HG03378 (cell line): ENCODE results near the gene MCRIP1.

Source experiments
- ATAC-seq: cut with Tn5 transposase; IDR thresholded peaks from one replicate; pipeline ENCODE4 v1.9.1; 2021; ENCODE audit warnings: mild to moderate bottlenecking, moderate library complexity; ENCODE audit not compliant: unreplicated experiment

Gene MCRIP1

DNA sequence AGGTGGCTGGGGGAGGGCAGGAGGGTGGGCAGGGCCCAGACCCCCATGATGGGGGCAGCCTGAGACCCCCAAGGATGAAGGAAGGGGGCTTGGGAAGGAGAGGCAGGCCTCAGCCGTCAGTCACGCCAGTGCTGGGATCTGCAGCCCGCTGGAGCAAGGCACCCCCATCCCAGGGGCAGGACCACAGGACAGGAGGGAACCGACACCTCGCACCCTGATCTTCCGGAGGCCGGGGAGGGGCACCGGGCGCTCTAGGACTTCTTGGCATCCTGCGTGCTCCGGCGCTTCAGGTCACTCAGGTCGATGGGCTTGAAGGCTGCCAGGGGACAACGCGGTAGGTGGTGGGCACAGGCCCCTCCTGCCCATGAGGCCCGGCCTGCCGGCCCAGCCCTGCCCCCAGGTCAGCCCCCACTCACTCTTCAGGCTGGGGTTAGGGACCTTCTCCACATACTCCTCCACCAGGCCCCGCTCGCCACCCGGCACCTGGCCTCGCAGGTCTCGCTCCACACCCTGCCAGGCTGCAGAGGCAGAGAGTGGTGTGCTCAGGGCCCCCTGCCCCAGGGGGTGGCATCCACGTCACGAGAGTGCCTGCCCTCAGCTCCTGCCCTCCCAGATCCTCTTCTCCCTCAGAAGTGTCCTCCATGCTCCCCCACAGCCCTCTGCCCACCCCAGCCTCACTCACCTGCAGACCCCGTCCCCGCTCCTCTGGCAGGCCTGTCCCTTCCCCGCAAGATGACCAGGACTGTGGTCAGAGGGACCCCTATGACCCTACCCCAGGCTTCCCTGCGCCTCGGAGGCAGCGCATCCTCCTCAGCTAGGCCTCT lies 9.9 kb downstream of the MCRIP1 start:
- ATAC-seq = no peak

DNA sequence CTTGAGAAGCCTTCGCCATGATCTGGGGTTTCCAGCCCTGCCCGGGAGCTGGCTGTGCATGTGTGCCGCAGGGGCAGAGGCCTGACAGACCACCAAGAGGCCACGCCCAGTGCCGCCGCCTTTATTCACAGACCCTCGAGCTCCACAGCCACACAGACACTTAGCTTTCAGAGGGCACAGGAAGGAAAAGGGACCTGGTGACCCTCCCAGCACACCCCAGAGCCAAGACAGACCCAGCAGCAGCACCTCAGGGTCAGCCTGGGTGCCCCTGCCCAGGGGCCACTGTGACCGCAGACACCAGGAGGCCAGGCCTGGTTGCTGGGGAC lies 10.8 kb downstream of the MCRIP1 start:
- no peak for ATAC-seq

DNA sequence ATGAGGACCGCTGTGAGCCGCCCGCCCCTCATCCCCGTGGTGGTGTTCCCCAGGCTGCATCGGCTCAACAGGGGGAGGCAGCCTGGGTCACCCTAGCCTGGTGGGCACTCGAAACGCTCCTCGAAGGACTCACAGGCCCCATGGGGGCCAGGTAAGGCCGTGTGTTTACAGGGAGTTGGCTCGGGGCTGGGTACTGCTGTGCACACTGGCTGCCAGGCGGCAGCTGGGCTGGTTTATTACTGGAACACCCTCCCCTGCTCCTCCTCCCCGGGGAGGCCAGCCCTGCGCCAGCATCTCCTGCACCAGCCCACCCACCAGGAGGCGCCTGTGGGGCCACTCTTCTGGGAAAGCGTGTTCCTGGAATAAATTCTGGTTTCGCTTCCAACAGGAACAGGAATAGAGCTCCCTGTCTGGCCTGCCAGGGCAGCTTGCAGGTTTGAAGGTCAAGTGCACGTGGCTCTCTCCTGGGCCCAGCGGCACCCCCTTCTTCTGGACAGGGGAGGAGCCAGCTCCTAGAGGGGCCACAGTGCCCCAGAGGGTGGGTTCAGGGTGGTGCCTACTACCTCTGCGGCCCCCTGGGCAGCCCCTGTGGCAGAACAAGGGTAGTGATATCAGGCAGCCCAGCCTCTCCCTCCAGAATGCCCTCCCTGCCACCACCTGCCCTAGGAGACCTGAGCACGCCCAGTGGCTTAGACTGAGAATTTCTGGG lies 11.3 kb downstream of the MCRIP1 start:
- ATAC-seq = no peak

DNA sequence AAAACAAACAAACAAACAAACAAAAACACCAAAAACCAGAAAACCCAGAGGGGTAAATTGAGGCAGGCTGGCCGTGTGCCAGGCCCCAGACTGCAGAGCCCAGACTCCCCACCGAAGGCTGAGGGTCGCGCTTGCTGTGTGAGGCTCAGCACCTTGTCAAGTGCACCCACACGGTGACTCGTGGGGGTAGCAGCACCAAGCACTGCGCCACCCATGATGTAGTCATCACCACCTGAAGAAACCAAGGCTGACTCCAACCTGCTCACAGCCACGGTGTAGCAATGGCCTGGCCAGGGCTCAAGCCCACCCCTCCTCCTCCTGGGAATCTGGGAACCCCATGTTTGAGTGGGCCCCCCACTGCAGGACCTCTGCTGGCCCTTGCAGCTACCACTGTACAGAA lies 11.9 kb downstream of the MCRIP1 start:
- no peak for ATAC-seq

DNA sequence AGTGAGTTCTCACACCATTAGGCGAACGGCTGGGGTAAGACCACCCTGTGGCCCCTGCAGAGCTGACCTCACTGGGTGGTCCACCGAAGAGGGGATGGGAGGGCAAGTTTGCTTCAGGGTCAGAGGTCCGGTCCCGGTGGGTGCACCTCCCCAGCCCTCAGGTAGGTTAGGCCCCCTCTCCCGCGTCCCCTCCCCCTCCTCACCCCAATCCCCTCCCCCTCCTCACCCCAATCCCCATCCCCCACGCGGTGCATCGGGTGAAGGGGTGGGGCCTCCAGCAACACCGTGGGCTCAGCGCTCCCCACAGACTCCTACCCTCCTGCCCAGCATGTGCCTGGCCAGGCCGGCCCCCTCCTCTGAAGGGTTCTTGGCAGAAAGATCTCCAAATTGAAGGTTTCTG lies 13.4 kb downstream of the MCRIP1 start:
- ATAC-seq = no peak

DNA sequence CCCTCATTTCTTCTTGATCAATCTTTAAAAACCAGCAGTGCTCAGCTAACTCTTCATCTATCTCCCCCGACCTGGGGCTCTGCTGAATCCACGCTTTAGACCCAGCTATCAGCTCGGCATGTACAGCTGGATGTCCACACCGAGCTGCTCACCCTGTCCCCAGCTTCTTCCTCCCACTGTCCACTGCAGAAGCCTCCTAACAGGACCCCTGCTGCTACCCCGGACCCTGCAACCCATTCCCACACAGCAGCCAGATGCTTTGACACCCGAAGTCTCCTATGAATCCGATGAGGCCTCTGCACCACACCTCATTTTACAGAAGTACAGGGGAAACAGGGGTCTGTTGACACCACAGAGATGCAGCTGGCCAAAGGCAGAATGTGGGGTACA lies 15.3 kb downstream of the MCRIP1 start:
- no peak for ATAC-seq

DNA sequence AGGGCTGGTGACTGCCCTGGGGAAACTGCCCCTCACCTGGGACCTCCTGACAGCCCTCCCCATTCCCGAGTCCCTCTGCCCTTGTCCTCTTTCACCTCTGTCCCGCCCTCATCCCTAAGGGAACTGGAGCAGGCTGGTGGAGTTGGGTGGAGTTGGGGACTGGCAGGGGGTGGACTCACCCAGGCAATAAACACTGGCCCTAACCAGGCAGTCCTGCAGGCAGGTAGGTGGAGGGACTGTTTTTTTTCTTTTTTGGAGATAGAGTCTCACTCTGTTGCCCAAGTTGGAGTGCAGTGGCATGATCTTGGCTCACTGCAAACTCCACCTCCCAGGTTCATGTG lies 17.5 kb downstream of the MCRIP1 start:
- ATAC-seq = no peak

DNA sequence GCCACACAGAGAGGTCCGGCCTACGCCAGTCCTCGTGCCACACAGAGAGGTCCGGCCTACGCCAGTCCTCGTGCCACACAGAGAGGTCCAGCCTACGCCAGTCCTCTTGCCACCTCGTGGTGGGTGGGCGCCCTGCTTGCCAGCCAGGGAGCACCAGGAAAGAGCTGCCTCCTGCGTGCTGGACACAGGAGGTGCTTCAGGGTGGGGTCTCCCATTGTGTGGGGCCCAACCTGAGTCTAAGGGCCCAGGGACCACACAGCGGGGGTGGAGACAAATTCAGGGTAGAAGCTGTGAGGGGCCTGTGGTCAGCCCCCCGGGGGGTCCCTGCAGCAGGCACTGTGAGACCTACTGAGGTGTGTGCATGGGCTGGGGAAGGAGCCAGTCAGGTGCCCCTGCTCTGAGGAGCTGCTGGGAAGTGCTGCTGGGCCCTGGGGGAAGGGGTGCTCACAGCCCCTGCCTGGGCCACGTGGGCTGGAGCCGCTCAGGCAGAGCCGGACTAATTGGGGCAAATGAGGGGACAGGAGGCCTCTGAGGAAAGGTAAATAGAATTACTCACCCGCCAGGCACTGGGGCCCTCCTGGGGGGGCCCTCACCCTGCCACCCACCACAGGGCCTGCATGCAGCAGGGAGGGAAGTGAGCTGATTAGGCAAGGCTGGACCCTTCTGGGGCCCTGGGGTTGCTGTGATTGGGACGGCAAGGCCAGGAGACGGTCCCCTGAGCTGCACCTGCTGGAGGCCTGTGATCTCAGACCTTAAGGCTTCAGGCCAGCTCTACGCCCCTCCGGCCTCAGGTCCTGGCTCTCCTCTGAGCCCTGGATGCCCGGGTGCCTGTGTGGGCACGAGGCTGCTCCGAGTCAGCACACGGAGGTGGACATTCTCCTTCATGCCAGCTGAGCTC lies 18.1 kb downstream of the MCRIP1 start:
- no peak for ATAC-seq

DNA sequence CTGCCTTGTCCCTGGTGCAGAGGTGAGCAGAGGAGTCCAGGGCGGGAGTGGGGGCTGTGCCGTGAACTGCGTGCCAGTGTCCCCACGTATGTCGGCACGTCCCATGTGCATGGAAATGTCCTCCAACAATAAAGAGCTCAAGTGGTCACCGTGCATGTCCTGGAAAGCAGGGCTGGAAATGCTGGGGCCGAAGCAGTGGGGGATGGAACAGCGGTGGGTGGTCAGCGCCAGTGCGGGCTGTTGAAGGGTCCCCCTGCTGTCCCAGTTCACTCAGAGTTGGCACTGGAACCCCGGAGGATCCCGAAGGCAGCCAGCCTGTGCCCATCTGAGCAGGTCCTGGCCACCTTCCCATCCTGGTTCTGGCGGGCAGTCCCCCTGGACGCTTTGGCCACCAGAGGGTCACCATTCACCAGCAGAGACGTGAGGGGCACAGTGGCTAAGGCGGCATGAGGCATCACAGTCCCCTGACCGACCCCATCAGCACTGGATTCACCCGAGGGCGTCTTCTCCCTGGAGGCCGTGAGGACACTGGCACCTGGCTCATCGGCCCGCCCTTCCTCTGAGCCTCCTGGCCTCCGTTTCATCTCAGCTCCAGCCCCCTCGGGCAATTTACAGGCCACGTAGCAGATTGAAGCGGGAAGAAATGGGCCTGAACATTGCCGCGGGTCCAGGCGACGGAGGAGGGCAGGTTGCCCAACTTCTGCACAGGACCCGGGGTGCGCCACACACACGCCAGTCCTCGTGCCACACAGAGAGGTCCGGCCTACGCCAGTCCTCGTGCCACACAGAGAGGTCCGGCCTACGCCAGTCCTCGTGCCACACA lies 19.0 kb downstream of the MCRIP1 start:
- no peak for ATAC-seq

DNA sequence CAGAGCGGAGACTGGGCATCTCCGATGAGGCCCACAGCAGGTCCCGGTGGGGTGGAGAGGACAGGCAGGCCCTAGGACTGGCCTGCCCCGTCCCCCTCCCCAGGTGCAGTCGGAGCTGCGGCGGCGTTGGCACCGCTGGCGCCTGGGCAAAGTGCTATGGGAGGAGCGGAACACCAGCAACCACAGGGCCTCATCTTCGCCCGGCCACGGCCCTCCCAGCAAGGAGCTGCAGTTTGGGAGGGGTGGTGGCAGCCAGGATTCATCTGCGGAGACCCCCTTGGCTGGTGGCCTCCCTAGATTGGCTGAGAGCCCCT lies 19.8 kb downstream of the MCRIP1 start:
- ATAC-seq = no peak

DNA sequence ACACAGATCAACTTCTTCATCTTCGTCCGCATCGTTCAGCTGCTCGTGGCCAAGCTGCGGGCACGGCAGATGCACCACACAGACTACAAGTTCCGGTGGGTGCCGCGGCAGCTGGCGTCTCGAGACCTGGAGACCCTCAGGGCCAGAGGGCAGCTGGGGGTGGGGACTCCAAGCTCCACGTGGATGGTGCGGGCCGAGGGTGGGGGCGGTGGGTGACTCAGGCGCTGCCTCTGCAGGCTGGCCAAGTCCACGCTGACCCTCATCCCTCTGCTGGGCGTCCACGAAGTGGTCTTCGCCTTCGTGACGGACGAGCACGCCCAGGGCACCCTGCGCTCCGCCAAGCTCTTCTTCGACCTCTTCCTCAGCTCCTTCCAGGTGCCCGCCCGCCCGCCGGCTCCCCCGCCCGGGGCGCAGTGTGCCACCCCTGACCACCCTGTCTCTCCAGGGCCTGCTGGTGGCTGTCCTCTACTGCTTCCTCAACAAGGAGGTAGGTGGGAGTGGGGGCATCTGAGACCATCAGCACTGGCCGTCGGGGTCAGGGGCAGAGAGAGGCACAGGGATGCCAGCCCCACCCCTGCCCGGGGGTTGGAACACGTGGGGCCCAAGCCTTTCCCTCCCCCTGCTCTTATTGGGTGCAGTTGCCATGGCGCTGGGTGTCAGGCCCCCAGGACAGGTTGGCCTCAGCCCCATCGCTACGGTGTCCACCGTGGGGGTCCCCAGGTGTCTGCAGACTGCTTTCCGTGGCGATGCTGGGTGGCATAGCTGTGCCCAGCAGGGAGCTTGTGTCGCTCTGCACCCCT lies 20.3 kb downstream of the MCRIP1 start:
- no peak for ATAC-seq

DNA sequence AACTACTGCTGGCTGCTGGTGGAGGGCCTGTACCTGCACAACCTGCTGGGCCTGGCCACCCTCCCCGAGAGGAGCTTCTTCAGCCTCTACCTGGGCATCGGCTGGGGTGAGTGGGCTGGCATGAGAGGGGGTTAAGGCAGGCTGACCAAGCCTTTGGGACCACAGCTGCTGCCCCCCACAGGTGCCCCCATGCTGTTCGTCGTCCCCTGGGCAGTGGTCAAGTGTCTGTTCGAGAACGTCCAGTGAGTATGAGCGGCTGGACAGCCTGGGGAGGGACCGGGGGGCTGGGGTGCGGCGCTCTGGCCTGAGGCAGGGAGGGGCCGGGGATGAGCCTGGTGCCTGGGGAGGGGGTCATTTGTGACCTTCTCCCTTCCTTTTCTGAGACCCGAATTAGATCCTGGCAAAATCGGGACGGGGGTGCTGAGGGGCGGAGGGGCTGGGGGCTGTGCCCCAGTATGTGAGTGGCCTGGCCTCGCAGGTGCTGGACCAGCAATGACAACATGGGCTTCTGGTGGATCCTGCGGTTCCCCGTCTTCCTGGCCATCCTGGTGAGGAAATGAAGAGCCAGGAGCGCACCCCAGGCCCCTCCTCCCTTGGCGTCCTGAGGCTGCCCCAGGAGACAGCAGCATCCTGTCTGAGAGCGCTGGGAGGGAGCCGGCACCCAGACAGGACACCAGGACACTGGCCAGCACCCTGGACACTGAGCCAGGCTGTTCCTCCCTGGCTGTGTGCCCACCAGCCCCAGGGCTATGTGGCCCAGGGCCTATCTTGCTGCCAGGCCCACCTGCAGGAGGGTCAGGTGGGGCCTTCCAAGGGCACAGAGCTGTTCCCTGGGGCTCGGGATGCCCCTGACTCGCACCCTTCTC lies 21.2 kb downstream of the MCRIP1 start:
- ATAC-seq = no peak

DNA sequence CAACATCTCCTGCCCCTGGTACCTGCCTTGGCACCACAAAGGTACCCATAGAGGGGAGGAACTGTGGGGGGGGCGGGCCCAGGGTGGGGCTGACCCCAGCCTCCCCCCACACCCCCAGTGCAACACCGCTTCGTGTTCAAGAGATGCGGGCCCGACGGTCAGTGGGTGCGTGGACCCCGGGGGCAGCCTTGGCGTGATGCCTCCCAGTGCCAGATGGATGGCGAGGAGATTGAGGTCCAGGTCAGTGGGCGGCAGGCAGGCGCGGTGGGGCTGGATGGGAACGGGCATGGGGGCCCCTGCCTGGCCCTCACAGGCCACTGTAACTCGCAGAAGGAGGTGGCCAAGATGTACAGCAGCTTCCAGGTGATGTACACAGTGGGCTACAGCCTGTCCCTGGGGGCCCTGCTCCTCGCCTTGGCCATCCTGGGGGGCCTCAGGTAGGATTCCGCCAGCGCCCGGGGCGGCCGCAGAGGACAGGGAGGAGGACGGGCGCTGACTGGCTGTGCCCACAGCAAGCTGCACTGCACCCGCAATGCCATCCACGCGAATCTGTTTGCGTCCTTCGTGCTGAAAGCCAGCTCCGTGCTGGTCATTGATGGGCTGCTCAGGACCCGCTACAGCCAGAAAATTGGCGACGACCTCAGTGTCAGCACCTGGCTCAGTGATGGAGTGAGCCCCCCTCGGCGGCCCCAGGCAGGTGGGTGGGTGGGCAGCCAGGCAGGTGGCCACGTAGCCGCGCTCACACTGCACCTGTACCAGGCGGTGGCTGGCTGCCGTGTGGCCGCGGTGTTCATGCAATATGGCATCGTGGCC lies 22.0 kb downstream of the MCRIP1 start:
- no peak for ATAC-seq

DNA sequence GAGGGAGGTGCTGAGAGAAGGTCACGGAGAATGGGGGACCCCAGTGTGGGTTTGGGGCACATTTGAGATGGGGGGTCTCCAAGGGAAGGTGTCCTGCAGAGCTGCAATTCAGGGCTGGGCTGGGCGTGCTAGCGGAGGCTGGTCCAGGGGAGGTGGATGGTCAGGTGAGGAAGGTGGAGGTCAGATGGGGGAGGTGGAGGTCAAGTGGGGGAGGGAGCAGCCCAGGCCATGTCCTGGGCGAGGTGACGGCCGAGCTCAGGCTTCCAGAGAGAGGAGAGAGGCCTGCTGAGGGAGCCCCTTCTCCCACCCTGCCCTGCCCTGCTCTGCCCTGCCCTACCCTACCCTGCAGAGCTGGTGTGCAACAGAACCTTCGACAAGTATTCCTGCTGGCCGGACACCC lies 22.6 kb downstream of the MCRIP1 start:
- no peak for ATAC-seq

DNA sequence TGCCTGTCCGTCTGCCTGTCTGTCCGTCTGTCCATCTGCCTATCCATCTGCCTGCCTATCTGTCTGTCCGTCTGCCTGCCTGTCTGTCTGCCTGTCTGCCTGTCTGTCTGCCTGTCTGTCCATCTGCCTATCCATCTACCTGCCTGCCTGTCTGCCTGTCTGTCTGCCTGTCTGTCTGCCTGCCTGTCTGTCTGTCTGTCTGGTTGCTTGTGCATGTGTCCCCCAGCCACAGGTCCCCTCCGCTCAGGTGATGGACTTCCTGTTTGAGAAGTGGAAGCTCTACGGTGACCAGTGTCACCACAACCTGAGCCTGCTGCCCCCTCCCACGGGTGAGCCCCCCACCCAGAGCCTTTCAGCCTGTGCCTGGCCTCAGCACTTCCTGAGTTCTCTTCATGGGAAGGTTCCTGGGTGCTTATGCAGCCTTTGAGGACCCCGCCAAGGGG lies 23.5 kb downstream of the MCRIP1 start:
- ATAC-seq = no peak

DNA sequence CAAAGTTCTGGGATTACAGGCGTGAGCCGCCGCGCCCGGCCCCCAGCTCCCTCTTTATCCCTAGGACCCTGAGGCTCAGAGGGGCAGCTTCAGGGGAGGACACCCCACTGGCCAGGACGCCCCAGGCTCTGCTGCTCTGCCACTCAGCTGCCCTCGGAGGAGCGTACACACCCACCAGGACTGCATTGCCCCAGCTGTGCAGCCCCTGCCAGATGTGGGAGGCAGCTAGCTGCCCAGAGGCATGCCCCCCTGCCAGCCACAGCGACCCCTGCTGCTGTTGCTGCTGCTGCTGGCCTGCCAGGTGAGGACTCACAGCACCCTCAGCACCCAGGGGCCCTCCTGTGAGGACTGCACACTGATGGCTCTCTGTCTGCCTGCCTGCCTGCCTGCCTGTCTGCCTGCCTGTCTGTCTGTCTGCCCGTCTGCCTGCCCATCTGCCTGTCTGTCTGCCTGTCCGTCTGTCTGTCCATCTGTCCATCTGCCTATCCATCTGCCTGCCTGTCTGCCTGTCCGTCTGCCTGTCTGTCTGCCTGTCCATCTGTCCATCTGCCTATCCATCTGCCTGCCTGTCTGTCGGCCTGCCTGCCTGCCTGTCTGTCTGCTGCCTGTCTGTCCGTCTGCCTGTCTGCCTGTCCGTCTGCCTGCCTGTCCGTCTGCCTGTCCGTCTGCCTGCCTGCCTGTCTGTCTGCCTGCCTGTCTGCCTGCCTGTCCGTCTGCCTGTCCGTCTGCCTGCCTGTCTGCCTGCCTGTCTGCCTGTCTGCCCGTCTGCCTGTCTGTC lies 24.1 kb downstream of the MCRIP1 start:
- ATAC-seq = no peak

DNA sequence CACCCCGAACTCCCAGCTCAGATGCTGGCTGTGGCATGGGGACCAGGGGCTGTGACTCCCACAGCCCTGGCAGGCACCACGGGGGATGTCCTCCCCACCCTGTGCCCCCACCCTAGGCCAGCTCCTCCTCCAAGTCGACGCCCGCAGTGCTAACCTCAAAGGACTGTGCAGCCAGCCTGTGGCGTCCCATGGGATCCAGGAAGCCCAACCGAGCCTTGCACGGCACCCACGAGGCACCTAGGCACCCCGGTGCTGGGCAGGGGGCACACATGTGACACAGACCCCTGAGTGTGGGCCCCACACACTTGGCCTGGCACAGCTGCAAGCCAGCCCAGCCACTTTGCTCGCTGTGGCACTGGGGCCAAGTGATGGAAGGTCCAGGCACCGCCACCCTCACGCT lies 25.3 kb downstream of the MCRIP1 start:
- no peak for ATAC-seq
